ENCODE results near the gene EXOSC6.
"Not testable (repeated sequence)": the region's sequence is repeated elsewhere in the genome, so short reads cannot be mapped to it uniquely, and the experiment has no call there.

Gene EXOSC6

DNA sequence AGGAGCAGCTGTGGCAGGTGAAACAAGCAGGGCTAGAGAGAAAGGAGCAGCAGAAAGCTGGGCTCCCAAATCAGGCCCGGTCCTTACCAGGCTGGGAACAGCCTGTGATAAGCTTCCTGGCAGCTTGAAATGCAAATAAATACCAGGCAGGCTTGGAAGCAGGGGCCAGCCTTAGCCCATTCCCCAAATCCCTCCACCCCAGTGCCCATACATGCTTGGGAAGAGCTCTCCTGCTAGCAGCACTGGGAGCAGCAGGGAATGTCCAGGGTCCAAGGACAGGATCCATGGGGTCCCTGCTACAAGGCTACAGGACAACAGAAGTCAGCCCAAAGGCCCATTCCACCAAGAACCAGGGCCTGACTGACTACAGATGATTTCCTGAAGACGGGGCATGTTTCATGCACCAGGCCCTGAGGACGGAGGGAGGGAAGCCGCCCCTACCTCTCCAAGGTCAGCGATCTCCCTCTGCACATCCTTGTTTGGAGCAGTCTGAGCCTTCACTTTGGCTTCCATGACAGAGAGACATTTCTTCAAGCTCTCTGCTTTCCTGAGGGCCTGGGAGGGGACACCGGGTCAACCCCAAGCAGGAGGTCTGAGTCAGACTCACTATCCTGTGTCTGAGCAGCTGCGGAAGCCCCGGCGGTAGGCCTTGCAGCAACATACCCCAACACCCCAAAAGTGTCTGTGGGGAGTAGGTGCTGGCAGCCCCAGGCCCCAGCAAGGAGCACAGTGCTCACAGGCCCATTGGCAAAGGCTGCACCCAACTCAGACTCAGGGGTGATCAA is 2.6 kb upstream of the EXOSC6 start:
- DNase-seq = no peak

DNA sequence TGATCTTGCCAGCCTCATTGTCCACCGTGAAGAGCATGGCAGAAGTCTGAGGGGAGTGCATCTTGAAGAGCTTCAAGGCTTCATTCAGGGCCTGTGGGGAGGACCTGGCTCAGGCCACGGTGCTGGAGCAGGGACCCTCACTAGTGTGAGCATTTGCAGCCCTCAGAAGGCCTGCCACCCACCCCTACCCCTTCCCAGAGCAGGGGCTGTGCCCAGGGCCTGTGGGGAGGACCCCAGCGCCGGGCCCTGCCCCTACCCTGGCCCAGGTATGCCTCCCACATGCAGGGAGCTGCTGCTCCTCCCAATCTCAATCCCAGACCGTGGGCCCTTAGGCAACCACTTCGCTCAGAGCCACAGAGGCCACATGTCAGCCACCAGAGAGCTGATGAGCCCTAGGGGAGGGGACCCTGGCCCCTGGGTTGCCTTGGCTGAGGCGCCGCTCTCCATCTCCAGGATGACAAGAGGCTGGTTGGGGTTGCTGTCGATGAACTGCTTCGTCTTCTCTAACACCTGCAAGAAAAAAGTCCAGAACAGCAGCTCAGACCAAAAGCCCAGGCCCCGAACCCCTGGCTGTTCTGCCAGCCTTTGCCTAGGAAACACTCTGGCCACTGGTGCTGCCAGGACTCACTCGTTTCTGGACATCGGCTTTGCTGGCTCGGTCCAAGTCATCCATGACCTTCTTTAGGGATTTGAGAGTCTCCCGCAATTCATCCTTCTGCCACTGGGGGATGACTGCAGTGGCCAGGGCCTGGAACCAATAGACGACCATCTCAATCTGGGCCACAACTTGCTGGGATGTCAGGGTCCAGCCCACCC is 1.8 kb upstream of the EXOSC6 start:
- DNase-seq = no peak

DNA sequence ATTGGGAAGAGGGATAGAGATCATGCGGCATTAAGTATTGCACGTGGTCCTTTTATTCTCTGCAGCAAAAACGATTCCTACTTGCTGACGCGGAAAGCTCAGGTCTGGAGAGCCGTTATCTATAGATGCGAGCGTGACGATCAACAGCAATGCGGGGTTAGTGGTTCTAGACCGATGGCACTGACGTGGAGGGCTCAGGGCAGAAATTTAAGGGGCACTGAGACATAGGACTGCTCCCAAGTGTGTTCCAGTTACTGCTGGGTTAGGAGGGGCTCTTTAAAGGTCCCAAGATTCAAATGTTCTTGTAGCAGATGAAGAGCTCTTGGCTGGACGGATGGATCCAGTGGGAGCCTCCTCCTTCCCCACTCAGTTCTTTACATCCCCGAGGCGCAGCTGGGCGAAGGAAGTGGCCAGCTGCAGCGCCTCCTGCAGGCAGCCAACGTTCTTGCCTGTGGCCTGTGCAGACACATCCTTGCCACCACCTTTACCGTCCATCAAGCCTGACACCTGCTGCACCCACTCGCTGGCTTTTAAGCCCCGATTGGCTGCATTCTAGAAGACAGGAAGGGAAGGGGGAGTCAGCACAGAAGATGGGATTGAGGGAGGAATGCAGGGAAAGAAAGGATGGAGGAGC is 732 bp upstream of the EXOSC6 start:
- no peak for DNase-seq

DNA sequence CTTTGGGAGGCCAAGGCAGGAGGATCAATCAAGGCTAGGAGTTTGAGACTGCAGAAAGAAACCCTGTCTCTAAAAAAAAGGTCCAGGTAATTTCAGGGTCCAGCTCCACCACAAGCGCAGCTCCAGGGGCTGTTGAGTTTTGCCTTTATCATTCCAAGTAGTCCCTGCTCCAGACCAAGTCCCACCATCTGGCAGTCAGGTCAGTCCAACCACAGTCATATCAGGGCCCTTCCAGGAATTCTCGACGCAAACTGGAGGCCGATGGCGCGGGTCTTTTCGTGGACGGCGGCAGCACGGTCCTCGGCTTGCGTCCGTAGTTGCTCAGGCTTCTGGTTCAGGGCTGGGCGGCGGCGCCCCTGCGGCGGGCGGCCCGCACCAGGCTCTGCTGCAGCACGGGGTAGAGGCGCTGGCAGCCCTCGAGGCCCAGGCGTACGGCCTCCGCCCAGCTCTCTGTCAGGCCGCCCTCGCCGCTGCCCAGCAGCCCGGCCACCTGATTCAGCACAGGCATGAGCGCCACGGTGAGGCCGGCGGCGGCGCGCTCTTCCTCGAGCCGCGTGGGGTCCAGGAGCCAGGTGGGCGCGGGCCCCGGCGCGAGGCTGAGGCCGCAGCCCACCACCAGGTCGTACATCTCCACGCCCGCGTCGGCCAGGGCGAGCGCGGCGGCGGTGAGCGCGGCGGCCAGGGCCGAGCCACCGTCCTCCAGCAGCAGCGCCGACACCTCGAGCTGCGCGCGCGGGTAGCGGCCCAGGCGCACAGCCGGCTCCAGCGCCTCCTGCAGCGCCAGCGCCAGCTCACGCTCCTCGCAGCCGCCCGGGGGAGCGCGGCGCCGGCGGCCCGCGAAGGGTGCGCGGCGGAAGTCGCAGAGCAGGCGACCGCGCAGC is 752 bp downstream of the EXOSC6 start:
- DNase-seq = no peak

DNA sequence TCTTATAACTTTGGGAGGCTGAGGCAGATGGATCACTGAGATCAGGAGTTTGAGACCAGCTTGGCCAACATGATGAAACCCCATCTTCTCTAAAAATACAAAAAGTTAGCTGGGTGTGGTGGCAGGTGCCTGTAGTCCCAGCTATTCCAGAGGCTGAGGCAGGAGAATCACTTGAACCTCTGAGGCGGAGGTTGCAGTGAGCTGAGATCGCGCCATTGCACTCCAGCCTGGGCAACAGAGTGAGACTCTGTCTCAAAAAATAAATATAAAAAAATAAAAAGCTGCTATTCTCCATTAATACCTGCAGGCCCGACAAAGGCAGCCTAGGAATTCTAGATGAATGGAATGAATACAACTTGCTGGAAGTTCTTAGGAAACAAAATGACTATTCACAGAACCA is 2.0 kb downstream of the EXOSC6 start:
- DNase-seq = not testable (repeated sequence)

DNA sequence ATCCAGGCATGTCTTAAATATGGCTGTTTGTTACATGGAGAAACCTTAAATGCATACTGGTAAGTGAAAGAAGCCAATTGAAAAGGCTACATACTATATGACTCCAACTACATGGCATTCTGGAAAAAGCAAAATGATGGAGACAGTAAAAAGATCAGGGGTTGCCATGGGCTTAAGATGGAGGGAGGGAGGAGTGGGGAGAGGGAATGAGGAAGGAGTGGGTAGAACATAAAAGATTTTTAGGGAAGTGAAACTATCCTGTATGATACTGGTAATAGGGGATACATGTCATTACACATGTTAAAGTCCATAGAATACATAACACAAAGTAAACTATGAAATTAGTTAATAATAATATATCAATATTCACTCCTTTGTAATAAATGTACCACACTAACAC is 13.0 kb downstream of the EXOSC6 start:
- DNase-seq = not testable (repeated sequence)

DNA sequence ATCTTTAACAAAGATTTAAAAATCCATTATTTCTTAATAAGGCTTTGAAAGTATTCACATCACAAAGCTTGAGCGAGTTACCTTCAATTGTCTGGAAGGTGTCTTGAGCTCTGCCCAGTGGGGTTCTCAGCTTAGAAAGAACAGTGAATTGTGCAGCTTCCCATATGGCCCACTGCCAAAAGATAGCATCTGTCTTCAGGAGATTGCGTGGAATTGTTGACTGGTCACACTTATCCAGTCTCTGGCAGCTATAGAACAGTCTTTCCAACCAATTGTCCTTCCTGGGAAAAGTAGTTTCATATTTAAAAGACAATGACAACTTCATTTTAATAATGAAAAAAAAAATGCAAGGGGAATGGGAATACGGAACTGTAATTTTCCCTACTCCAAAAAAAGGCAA is 19.9 kb downstream of the EXOSC6 start:
- not testable (repeated sequence) for DNase-seq

DNA sequence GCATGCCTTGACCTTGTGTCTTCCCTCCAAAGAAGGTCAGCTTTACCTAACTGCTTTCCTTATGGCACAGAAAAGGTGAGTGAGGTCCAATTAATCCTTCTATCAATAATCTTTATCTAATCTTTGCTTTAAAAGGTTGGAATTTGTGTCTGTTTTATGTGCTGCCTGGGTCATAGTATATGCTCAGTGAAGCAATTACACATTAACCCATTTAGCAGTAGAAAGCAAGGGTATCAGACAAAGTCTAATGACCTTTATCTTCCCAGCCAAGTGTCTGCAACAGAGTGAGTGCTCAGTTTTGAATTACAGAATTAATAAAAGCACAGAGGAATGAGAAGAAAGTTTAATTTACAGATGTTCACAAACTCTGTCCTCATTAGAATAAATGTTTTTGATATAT is 25.7 kb downstream of the EXOSC6 start:
- DNase-seq = not testable (repeated sequence)

DNA sequence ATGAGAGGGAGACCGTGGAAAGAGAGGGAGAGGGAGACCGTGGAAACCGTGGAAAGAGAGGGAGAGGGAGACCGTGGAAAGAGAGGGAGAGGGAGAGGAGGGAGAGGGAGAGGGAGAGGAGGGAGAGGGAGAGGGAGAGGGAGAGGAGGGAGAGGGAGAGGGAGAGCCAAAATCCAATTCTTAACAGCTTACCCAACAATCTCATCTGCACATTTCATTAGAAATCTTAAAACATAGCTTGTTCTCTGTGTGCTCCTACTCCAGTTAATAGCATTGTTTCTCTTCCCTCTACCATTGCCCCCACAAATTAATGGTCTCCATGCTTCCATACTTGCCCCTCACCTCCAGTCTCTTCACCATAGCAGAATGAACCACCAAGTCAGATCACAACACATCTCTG is 26.3 kb downstream of the EXOSC6 start:
- DNase-seq = not testable (repeated sequence)

DNA sequence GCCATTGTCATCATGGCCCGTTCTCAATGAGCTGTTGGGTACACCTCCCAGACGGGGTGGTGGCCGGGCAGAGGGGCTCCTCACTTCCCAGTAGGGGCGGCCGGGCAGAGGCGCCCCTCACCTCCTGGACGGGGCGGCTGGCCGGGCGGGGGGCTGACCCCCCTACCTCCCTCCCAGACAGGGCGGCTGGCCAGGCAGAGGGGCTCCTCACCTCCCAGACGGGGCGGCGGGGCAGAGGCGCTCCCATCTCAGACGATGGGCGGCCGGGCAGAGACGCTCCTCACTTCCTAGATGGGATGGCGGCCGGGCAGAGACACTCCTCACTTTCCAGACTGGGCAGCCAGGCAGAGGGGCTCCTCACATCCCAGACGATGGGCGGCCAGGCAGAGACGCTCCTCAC is 27.1 kb downstream of the EXOSC6 start:
- DNase-seq = not testable (repeated sequence)

DNA sequence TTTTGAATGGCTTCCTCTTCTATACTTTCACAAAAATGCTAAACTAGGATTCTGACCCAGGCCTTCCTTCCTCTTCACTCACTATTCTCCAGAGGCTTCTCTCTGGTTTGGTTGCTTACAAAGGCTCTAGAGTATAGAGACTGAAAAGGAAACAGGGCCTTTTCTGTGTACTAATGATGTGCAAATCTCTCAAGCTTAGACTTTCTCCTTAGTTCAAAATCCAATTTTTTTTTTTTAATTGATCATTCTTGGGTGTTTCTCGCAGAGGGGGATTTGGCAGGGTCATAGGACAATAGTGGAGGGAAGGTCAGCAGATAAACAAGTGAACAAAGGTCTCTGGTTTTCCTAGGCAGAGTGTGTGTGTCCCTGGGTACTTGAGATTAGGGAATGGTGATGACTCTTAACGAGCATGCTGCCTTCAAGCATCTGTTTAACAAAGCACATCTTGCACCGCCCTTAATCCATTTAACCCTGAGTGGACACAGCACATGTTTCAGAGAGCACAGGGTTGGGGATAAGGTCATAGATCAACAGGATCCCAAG is 27.7 kb downstream of the EXOSC6 start:
- not testable (repeated sequence) for DNase-seq

DNA sequence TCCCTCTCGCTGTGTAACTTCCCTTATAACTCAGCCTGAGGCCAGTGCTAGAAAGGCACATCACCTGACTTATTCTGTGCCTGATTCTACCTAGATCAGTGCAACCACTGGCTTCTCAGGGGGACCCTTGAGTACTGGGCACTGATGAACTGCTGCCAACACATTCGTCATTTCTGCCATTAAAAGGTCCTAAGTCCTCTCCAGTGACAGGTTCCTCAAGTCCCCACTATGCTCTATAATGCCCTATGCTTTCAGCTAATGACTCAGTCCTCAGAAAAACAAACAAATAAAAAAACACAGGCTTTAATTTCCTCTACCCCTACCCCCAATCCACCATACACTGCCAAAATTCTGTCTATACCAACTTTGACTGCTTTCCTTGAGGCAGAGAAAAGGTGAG is 28.5 kb downstream of the EXOSC6 start:
- DNase-seq = not testable (repeated sequence)

DNA sequence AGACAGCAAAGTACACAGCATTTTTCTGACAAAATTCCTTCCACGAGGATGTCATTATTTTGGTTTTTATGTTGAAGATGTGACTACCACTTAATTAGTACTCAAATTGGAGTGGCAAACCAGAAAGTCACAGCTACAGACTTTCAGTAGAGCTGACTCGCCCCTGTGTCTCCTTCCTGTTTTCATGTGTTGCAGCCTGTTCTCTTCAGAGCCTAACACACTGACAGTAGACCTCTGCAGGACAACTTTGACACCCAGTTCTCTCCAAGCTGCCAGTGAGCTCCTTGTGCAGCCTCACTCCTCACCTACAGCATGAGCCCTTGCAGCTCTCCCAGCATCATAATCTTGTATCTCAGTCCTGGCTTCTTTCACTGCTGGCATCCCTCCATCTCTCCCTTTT is 29.2 kb downstream of the EXOSC6 start:
- not testable (repeated sequence) for DNase-seq

DNA sequence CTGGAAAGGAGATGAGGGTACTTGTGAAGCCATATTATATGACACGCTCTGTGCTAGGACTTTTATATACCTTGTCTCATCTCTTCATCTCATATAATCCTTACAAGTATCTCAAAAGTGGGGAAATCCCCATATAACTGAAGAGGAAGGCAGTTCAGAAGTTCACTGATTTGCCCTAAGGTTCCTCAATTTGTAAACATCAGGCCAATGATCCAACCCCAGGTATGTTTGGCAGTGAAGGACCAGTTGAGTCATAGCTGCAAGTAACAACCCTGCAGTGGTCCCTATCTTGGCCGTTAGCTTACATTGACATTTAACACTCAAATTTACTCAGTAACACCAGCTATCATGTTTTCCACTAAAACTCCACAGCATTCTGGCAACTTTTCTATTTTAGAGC is 33.2 kb downstream of the EXOSC6 start:
- DNase-seq = not testable (repeated sequence)

DNA sequence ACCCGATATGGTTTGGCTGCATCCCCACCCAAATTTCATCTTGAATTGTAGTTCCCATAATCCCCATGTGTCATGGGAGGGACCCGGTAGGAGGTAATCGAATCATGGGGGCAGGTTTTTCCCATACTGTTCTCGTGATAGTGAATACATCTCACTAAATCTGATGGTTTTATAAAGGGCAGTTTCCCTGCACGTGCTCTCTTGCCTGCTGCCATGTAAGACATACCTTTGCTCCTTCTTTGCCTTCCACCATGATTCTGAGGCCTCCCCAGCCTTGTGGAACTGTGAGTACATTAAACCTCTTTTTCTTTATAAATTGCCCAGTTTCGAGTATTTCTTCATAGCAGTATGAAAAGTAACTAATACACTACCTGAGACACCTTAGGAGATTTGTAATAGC is 45.4 kb downstream of the EXOSC6 start:
- DNase-seq = not testable (repeated sequence)

DNA sequence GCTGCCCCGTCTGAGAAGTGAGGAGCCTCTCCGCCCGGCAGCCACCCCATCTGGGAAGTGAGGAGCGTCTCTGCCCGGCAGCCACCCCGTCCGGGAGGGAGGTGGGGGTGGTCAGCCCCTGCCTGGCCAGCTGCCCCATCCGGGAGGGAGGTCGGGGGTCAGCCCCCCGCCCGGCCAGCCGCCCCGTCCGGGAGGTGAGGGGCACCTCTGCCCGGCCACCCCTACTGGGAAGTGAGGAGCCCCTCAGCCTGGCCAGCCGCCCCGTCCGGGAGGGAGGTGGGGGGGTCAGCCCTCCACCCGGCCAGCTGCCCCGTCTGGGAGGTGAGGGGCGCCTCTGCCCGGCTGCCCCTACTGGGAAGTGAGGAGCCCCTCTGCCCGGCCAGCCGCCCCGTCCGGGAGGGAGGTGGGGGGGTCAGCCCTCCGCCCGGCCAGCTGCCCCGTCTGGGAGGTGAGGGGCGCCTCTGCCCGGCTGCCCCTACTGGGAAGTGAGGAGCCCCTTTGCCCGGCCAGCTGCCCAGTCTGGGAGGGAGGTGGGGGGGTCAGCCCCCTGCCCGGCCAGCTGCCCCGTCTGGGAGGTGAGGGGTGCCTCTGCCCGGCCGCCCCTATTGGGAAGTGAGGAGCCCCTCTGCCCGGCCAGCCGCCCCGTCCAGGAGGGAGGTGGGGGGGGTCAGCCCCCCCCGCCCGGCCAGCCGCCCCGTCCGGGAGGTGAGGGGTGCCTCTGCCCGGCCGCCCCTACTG is 46.9 kb downstream of the EXOSC6 start:
- DNase-seq = not testable (repeated sequence)

DNA sequence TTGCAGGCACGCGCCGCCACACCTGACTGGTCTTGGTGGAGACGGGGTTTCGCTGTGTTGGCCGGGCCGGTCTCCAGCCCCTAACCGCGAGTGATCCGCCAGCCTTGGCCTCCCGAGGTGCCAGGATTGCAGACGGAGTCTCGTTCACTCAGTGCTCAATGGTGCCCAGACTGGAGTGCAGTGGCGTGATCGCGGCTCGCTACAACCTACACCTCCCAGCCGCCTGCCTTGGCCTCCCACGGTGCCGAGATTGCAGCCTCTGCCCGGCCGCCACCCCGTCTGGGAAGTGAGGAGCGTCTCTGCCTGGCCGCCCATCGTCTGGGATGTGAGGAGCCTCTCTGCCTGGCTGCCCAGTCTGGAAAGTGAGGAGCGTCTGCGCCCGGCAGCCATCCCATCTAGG is 47.7 kb downstream of the EXOSC6 start:
- DNase-seq = not testable (repeated sequence)

DNA sequence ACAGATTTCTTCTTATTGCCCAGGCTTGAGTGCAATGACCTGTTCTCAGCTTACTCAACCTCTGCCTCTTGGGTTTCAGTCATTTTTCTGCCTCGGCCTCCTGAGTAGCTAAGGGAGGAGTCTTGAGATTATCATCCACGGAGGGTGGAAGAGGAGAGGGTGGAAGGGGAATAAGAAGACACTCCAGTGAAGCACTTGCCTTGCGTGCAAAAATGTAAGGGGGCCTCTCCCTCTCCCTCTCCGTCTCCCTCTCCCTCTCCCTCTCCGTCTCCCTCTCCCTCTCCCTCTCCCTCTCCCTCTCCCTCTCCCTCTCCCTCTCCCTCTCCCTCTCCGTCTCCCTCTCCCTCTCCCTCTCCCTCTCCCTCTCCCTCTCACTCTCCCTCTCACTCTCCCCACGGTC is 48.2 kb downstream of the EXOSC6 start:
- DNase-seq = not testable (repeated sequence)

DNA sequence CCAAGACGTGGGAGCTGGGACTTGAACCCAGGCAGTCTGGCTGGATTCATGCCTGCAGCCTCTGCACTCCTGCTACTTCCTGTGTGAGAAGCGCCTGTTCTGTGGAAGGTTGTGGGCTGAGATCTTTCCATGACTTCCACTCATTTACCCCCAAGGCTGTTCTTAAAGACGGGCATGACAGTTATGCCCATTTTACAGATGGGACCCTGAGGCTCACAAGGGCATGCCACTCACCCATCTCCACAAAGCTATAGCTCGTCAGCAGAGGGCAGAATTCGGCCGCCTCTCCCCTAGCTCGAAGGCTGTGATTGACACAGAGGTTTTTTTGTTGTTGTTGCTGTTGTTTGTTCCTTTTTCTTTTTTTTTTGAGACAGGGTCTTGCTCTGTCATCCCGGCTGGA is 51.7 kb downstream of the EXOSC6 start:
- not testable (repeated sequence) for DNase-seq

DNA sequence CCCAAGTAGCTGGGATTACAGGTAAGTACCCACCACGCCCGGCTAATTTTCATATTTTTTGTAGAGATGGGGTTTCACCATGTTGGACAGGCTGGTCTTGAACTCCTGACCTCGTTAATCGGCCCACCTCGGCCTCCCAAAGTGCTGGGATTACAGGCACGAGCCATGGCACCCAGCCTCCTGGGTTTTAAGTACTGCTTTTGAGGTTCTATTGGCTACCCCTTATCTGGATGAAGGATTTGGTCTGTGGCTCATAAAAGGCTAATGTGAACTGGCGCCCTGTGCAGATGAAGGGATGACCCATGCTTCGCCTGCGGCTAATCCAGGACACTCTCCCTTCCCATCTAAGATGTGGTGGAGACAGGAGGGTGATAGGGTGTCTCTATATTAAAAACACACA is 52.6 kb downstream of the EXOSC6 start:
- DNase-seq = not testable (repeated sequence)

DNA sequence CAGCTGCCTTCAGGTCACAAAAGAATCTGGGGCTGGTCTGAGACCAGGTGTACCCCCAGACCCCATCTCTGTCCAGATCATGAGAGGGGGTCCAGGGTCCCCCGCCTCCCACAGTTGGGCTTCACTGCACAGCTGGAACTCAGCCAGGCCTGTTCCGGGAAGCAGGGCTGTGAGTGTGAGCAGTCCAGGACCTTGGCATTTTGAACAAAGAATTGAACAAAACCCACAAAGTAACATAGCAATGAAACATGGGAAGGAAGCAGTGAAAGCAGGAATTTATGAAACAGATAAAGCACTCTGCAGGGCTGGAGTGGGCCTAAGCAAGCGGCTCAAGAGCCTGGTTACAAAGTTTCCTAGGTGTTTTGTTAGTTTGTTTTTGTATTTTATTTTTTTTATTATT is 53.1 kb downstream of the EXOSC6 start:
- DNase-seq = not testable (repeated sequence)

DNA sequence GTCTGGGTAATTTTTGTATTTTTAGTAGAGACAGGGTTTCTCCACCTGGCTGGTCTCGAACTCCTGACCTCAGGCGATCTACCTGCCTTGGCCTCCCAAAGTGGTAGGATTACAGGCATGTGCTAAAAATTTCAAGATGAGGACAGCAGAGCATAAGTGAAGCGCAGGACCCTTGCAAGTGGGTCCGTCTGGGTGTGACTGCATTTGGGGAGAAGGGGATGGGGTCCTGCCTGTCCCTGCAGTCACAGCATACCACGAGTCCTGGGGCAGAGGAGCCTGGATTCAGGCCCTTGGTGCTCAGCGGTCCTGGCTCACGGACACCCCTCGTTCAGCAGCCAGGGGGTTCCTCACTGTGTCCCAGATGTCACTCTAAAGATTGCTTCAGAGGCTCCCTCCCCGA is 53.5 kb downstream of the EXOSC6 start:
- not testable (repeated sequence) for DNase-seq

All from NCI-H1694 treated with DMSO at 0.1 percent for 48 hours (cell line).